K562 (cell line): ENCODE data around the gene RUNX1. TPM values are rescaled to one million over a fixed set of nuclear protein-coding genes. Genes with fewer than 3 reads are reported as not detected.

Source experiments
- ATAC-seq: fragments of 200-7000 bp; cut with Tn5 transposase; 3 replicates; pipeline ENCODE4 v1.9.1; 2020; ENCODE audit warnings: moderate library complexity
- BruUV-seq: library from RNA; stranded (reverse); fragments of 400-500 nt; replicated peaks from 2 replicates; lab custom pipeline; 2021; lab: Mats Ljungman, UMichigan
- CTCF ChIA-PET: fragments of 300-600 bp; formaldehyde crosslinking; extraction: SDS; loops from one replicate; lab custom pipeline; 2021; ENCODE audit warnings: low intra/inter-chr PET ratio; lab: Yijun Ruan, JAX
- POLR2A ChIA-PET: fragments of 300-600, 350-650 bp; sonication (Branson Sonifier 250); formaldehyde crosslinking; extraction: SDS; loops from one replicate; lab custom pipeline; 2021; ENCODE audit warnings: antibody characterized with exemption, inconsistent platforms; lab: Yijun Ruan, JAX
- DNase-seq, 4 experiments: peaks; one replicate each; pipeline versions ENCODE4 v3.0.0 to v3.0.0-alpha.2; 2011 to 2018; ENCODE audit warnings: low spot score in 3 of 4, mixed read lengths in 3 of 4; ENCODE audit errors: extremely low read depth in 1 of 4
- FAIRE-seq: peaks from 2 replicates; lab custom pipeline; 2011; peaks lifted over from hg19 to GRCh38; lab: Jason Lieb, UNC
- H2AFZ ChIP-seq: 2 replicates; pipeline ENCODE4 v1.6.0; 2011; ENCODE audit warnings: low read depth, low read length, control low read depth, inconsistent platforms
- H3K27ac ChIP-seq: fragments of 200-600 bp; 3 replicates; pipeline ENCODE4 v1.8.0; 2011; ENCODE audit warnings: low read depth, mild to moderate bottlenecking, control low read depth, inconsistent platforms, low read length, moderate library complexity, mixed read lengths; ENCODE audit errors: extremely low read depth
- H3K27me3 ChIP-seq, 2 experiments: fragments of 300-600 bp in 1 of 2; 2 replicates in 1 of 2; 3 replicates in 1 of 2; pipeline versions ENCODE4 v1.6.0 to v1.8.0; 2011; ENCODE audit warnings: inconsistent platforms in 2 of 2, low read length in 2 of 2, mild to moderate bottlenecking in 1 of 2, mixed read lengths in 1 of 2, moderate library complexity in 1 of 2; ENCODE audit not compliant: control insufficient read depth in 2 of 2, insufficient read depth in 2 of 2
- H3K36me3 ChIP-seq: fragments of 300-600 bp; 3 replicates; pipeline ENCODE4 v1.8.0; 2011; ENCODE audit warnings: mild to moderate bottlenecking, low read length, inconsistent platforms; ENCODE audit not compliant: control insufficient read depth, insufficient read depth
- H3K4me1 ChIP-seq, 2 experiments: fragments of 200-600 bp in 1 of 2; replicated peaks in 1 of 2; 2 replicates in 1 of 2; 3 replicates in 1 of 2; pipeline versions ENCODE4 v1.5.1 to v1.8.0; 2011; ENCODE audit warnings: inconsistent platforms in 2 of 2, low read length in 2 of 2, mild to moderate bottlenecking in 1 of 2, mixed read lengths in 1 of 2, moderate library complexity in 1 of 2; ENCODE audit not compliant: control insufficient read depth in 2 of 2, insufficient read depth in 2 of 2
- H3K4me2 ChIP-seq: 2 replicates; pipeline ENCODE4 v1.6.1; 2011; ENCODE audit warnings: low read length, control low read depth, inconsistent platforms, mixed read lengths; ENCODE audit not compliant: insufficient read depth
- H3K4me3 ChIP-seq: fragments of 200-600 bp; sonication (generic), shearing (Covaris generic); 2 replicates; pipeline ENCODE4 v1.5.1; 2016; ENCODE audit warnings: control low read depth, inconsistent platforms
- H3K79me2 ChIP-seq: fragments of 200-600 bp; 3 replicates; pipeline ENCODE4 v1.8.0; 2011; ENCODE audit warnings: low read length, inconsistent platforms; ENCODE audit not compliant: control insufficient read depth, insufficient read depth
- H3K9ac ChIP-seq, 2 experiments: 2 replicates each; pipeline versions ENCODE4 v1.6.0 to v1.6.1; 2011; ENCODE audit warnings: low read depth in 2 of 2, low read length in 2 of 2, control low read depth in 1 of 2, inconsistent platforms in 1 of 2, mild to moderate bottlenecking in 1 of 2, mixed read lengths in 1 of 2; ENCODE audit not compliant: insufficient read depth in 1 of 2
- H3K9me1 ChIP-seq: one replicate; pipeline ENCODE4 v1.6.0; 2011; ENCODE audit warnings: inconsistent platforms, mild to moderate bottlenecking, low read length, moderate library complexity; ENCODE audit not compliant: control insufficient read depth, insufficient read depth
- H3K9me3 ChIP-seq: replicated peaks from 2 replicates; pipeline ENCODE4 v1.5.1; 2011; ENCODE audit warnings: low read depth, low read length, inconsistent platforms; ENCODE audit not compliant: control insufficient read depth, insufficient read depth
- H4K20me1 ChIP-seq: replicated peaks from 2 replicates; pipeline ENCODE4 v1.6.1; 2011; ENCODE audit warnings: low read length, inconsistent platforms, mixed read lengths; ENCODE audit not compliant: control insufficient read depth, insufficient read depth
- CBX5 ChIP-seq: IDR thresholded peaks from 2 replicates; pipeline ENCODE4 v1.6.1; 2014; ENCODE audit warnings: low read depth, borderline replicate concordance
- CHAMP1 ChIP-seq: fragments of 450-650 bp; IDR thresholded peaks from 2 replicates; pipeline ENCODE4 v1.6.1; 2016; ENCODE audit warnings: mild to moderate bottlenecking
- FOXA1 ChIP-seq: fragments of 450-650 bp; IDR thresholded peaks from 2 replicates; pipeline ENCODE4 v1.6.1; 2016; ENCODE audit warnings: mild to moderate bottlenecking, borderline replicate concordance
- HDGF ChIP-seq: fragments of 450-650 bp; IDR thresholded peaks from 2 replicates; pipeline ENCODE4 v1.6.1; 2016
- MBD1 ChIP-seq: fragments of 250-450 bp; sonication (Bioruptor Pico); IDR thresholded peaks from 2 replicates; pipeline ENCODE4 v1.8.0; 2022; ENCODE audit warnings: inconsistent platforms
- MED1 ChIP-seq: sonication (generic); formaldehyde crosslinking; IDR thresholded peaks from 2 replicates; pipeline ENCODE4 v1.8.1; 2023; ENCODE audit warnings: missing genetic modification reagents, borderline replicate concordance
- MXI1 ChIP-seq: IDR thresholded peaks from 2 replicates; pipeline ENCODE4 v1.6.1; 2011; ENCODE audit warnings: low read depth, mild to moderate bottlenecking, improper control_type of control experiment, low read length
- MYBL2 ChIP-seq, 2 experiments: fragments of 450-650 bp in 1 of 2; sonication (generic) in 1 of 2; formaldehyde crosslinking in 1 of 2; IDR thresholded peaks; 2 replicates each; pipeline versions ENCODE4 v1.6.1 to v1.8.1; 2017 to 2022; ENCODE audit warnings: borderline replicate concordance in 1 of 2, inconsistent platforms in 1 of 2, low read depth in 1 of 2, mild to moderate bottlenecking in 1 of 2, missing genetic modification reagents in 1 of 2, moderate library complexity in 1 of 2
- RBFOX2 ChIP-seq: fragments of 200-400 bp; formaldehyde crosslinking; IDR thresholded peaks from 2 replicates; pipeline ENCODE4 v1.6.1; 2017; ENCODE audit warnings: low read depth, mild to moderate bottlenecking, low read length, moderate library complexity
- SMARCE1 ChIP-seq: fragments of 450-650 bp; IDR thresholded peaks from 2 replicates; pipeline ENCODE4 v1.7.1; 2016; ENCODE audit warnings: mild to moderate bottlenecking
- SNRNP70 ChIP-seq: fragments of 200-400 bp; formaldehyde crosslinking; optimal IDR thresholded peaks from 2 replicates; pipeline ENCODE3; 2017; ENCODE audit warnings: low read depth, low read length
- WGBS: fragments of 100-300 bp; shearing (Covaris generic); methylation state at CpG from one replicate; pipeline ENCODE4 v1.1.6; 2016; ENCODE audit warnings: low coverage, mixed read lengths; ENCODE audit not compliant: insufficient coverage; ENCODE audit errors: missing lambda C conversion rate; 5-methylcytosine and 5-hydroxymethylcytosine counted together
- in situ Hi-C: fragments of 300-500 bp; cut with MboI; formaldehyde crosslinking; loops from 4 replicates; pipeline ENCODE4 v1.15.0; 2018; ENCODE audit warnings: inconsistent platforms, mixed read lengths
- intact Hi-C: fragments of 100-400 bp; cut with micrococcal nuclease; formaldehyde crosslinking; loops from 2 replicates; pipeline ENCODE4 v1.14.2; 2022
- polyA plus RNA-seq, 8 experiments: library from polyadenylated mRNA; depleted of rRNA in 4 of 8; stranded (reverse) in 5 of 8; unstranded in 3 of 8; fragments of >200 nt; fragmentation: Nextera tagmentation in 2 of 8; fragmentation: Illumina TruSeq in 1 of 8; extraction: Ambion mirVana in 2 of 8; extraction: Trizol in 1 of 8; gene quantifications; 2 replicates each; pipeline versions ENCODE4 v1.2.1 to v1.2.3, GENCODE V29; 2011 to 2014; ENCODE audit warnings: inconsistent platforms in 1 of 8, missing spikeins in 1 of 8
- total RNA-seq, 7 experiments: library from RNA; depleted of rRNA in 6 of 7; stranded (reverse); fragments of >200 nt in 6 of 7; fragmentation: Illumina TruSeq in 2 of 7; extraction: Trizol in 2 of 7; gene quantifications; 2 replicates each; pipeline versions ENCODE4 v1.2.1 to v1.2.3, GENCODE V29; 2011 to 2021; ENCODE audit warnings: low replicate concordance in 1 of 7
- TF ChIP-seq, protein P1 (sequence below): fragments of 250-450 bp; sonication (Bioruptor Pico); IDR thresholded peaks from 2 replicates; pipeline ENCODE4 v1.9.0; 2021; ENCODE audit warnings: mild to moderate bottlenecking, inconsistent platforms

The RUNX1 gene
- total and polyA plus RNA-seq, 9 of the 15 experiments (the other 6 are each of a cell fraction or from before 2014, with no cell fraction given) = 2.2 to 68.6 (median 17.8) TPM

DNA sequence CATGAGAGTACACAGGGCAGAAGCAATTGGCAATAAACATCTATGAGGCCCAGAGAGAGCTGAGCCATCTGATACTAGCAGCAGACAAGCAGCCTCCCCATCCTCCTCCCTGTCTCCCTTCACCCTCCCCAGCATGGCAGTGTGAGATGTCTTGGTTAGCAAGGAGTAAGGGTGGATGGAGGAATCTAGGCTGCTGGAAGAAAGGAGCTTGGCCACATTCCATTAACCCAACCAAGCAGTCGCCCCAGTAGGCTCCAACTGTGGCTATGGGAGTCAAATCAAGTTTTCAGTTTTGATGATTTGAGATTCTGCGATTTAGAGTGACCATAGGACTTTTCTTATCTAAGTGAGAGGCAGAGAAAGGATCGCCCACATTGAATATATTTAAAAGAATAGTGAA is 12.9 kb upstream of the RUNX1 start:
- ATAC-seq = no peak
- no peak for FAIRE-seq
- H3K4me2 ChIP-seq = no peak overlapping the region
- in situ Hi-C loops (no loop called here), intact Hi-C loops (no loop called here)
- H3K4me3 ChIP-seq = no peak overlapping the region
- H3K9ac ChIP-seq = no peak overlapping the region
- CTCF ChIA-PET = no interaction called here
- H3K27me3 ChIP-seq = no peaks in the 10 kb centered on the region
- no peaks in the 10 kb centered on the region for H3K36me3 ChIP-seq
- POLR2A ChIA-PET = interaction anchor here (1.3 kb wide), 1 partner anchor 15 kb away, joined by 4 read pairs; no protein-coding TSS in a partner anchor
- TF ChIP-seq HDGF (no peak), SMARCE1 (no peak), SNRNP70 (no peak), MXI1 (no peak), MYBL2 (IDR thresholded peaks at IDR 0.05; ENCODE audit: low read depth) (no peak), MYBL2 (CRISPR knock-in tag; IDR thresholded peaks at IDR 0.05; ENCODE audit: borderline replicate concordance) (no peak), CHAMP1 (no peak), CBX5 (no peak), MBD1 (CRISPR knock-in tag) (no peak), MED1 (CRISPR knock-in tag) (no peak), FOXA1 (no peak), RBFOX2 (no peak)
- TF ChIP-seq, protein P1, sequence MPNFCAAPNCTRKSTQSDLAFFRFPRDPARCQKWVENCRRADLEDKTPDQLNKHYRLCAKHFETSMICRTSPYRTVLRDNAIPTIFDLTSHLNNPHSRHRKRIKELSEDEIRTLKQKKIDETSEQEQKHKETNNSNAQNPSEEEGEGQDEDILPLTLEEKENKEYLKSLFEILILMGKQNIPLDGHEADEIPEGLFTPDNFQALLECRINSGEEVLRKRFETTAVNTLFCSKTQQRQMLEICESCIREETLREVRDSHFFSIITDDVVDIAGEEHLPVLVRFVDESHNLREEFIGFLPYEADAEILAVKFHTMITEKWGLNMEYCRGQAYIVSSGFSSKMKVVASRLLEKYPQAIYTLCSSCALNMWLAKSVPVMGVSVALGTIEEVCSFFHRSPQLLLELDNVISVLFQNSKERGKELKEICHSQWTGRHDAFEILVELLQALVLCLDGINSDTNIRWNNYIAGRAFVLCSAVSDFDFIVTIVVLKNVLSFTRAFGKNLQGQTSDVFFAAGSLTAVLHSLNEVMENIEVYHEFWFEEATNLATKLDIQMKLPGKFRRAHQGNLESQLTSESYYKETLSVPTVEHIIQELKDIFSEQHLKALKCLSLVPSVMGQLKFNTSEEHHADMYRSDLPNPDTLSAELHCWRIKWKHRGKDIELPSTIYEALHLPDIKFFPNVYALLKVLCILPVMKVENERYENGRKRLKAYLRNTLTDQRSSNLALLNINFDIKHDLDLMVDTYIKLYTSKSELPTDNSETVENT (CRISPR knock-in tag) = no peak
- BruUV-seq = no TSS peak
- no peaks in the 10 kb centered on the region for H3K9me1 ChIP-seq
- peaks cover 0 to 5% of the 10 kb centered on the region in 2 experiments; a peak in 1 of 5 replicates for H3K4me1 ChIP-seq
- no peaks in the 10 kb centered on the region for H4K20me1 ChIP-seq
- WGBS = 36% methylated on average over 3 of the region's 3 CpGs
- no peak overlapping the region for H3K27ac ChIP-seq
- H2AFZ ChIP-seq = no peak overlapping the region
- no peaks in the 10 kb centered on the region for H3K79me2 ChIP-seq
- no peak for DNase-seq
- no peaks in the 10 kb centered on the region for H3K9me3 ChIP-seq
